SK-N-MC (cell line): ENCODE results near the gene MTERF4.
"Not testable (repeated sequence)": the region's sequence is repeated elsewhere in the genome, so short reads cannot be mapped to it uniquely, and the experiment has no call there.

Experiments used
- DNase-seq: peaks from one replicate; pipeline ENCODE4 v3.0.0-alpha.2; 2011; ENCODE audit warnings: low read depth, low spot score
- H3K27ac ChIP-seq: fragments of 200-600 bp; sonication (generic); 2 replicates; pipeline ENCODE4 v1.5.1; 2016; ENCODE audit warnings: mixed run types
- H3K36me3 ChIP-seq: fragments of 200-600 bp; sonication (generic); 2 replicates; pipeline ENCODE4 v1.6.1; 2017; ENCODE audit warnings: antibody characterized with exemption, low read length, mixed read lengths; ENCODE audit not compliant: insufficient read depth
- H3K4me3 ChIP-seq: fragments of 200-600 bp; sonication (generic); 2 replicates; pipeline ENCODE4 v1.5.1; 2016
- H3K9ac ChIP-seq: fragments of 200-600 bp; sonication (generic); 2 replicates; pipeline ENCODE4 v1.8.0; 2017; ENCODE audit warnings: mixed run types, mixed read lengths; ENCODE audit not compliant: insufficient read length
- H3K9me3 ChIP-seq: fragments of 200-600 bp; sonication (generic); 2 replicates; pipeline ENCODE4 v1.6.1; 2017; ENCODE audit warnings: low read depth, mild to moderate bottlenecking, antibody characterized with exemption, low read length, moderate library complexity, mixed read lengths
- EZH2 ChIP-seq: fragments of 200-600 bp; sonication (generic); IDR thresholded peaks from one replicate; pipeline ENCODE4 v1.6.1; 2017; ENCODE audit warnings: antibody characterized with exemption
- FOXP2 ChIP-seq: optimal IDR thresholded peaks from 2 replicates; pipeline ENCODE3; 2011; ENCODE audit warnings: mild to moderate bottlenecking, moderate library complexity; ENCODE audit not compliant: insufficient read depth; ENCODE audit errors: extremely low read length, control extremely low read depth
- POLR2AphosphoS5 ChIP-seq: IDR thresholded peaks from 2 replicates; pipeline ENCODE4 v1.6.1; 2012; ENCODE audit warnings: mild to moderate bottlenecking, low read depth, low read length, borderline replicate concordance

The MTERF4 gene

GRCh38 chr2:241103176-241103595, 1.1 kb upstream of the MTERF4 start:
- Histone ChIP-seq H3K36me3 (peaks cover 5% of the 10 kb centered on the region; the same call in 1 of the 2 replicates), H3K9me3 (no peaks in the 10 kb centered on the region), H3K4me3 (peak overlapping the region; percentile 95), H3K9ac (peak overlapping the region; percentile 96), H3K27ac (no peak overlapping the region; the same call in 1 of the 2 replicates)
- TF ChIP-seq POLR2AphosphoS5 (no peak), EZH2 (no peak), FOXP2 (no peak)
- no peak for DNase-seq

GRCh38 chr2:241099246-241099645, 2.8 kb downstream of the MTERF4 start:
- H3K27ac ChIP-seq = no peak overlapping the region
- DNase-seq = no peak
- H3K9ac ChIP-seq = no peak overlapping the region
- TF ChIP-seq FOXP2 (no peak), EZH2 (no peak), POLR2AphosphoS5 (no peak)
- H3K9me3 ChIP-seq = no peaks in the 10 kb centered on the region
- no peak overlapping the region for H3K4me3 ChIP-seq
- peaks cover 42% of the 10 kb centered on the region for H3K36me3 ChIP-seq

- no peak overlapping the region for H3K4me3 ChIP-seq
- H3K9me3 ChIP-seq = no peaks in the 10 kb centered on the region
- H3K27ac ChIP-seq = no peak overlapping the region
- H3K36me3 ChIP-seq = peaks cover 52% of the 10 kb centered on the region
- TF ChIP-seq FOXP2 (no peak), EZH2 (no peak), POLR2AphosphoS5 (no peak)
- H3K9ac ChIP-seq = no peak overlapping the region
- no peak for DNase-seq
Observed at GRCh38 chr2:241096979-241097378, 5.1 kb downstream of the MTERF4 start.

GRCh38 chr2:241095594-241096290, 6.3 kb downstream of the MTERF4 start:
- TF ChIP-seq EZH2 (no peak), FOXP2 (no peak), POLR2AphosphoS5 (no peak)
- H3K4me3 ChIP-seq = no peak overlapping the region
- DNase-seq = no peak
- H3K9ac ChIP-seq = no peak overlapping the region
- peaks cover 52% of the 10 kb centered on the region for H3K36me3 ChIP-seq
- no peaks in the 10 kb centered on the region for H3K9me3 ChIP-seq
- H3K27ac ChIP-seq = no peak overlapping the region

- H3K27ac ChIP-seq = no peak overlapping the region
- H3K9ac ChIP-seq = no peak overlapping the region
- TF ChIP-seq FOXP2 = no peak
- no peak for TF ChIP-seq EZH2
- no peak overlapping the region for H3K4me3 ChIP-seq
- no peaks in the 10 kb centered on the region for H3K9me3 ChIP-seq
- no peak for DNase-seq
- H3K36me3 ChIP-seq = peaks cover 52% of the 10 kb centered on the region
Observed at GRCh38 chr2:241094924-241095420, 7.1 kb downstream of the MTERF4 start.

GRCh38 chr2:241094172-241094571, 7.9 kb downstream of the MTERF4 start:
- Histone ChIP-seq H3K36me3 (peaks cover 57% of the 10 kb centered on the region), H3K9me3 (no peaks in the 10 kb centered on the region), H3K27ac (no peak overlapping the region), H3K9ac (no peak overlapping the region), H3K4me3 (no peak overlapping the region)
- TF ChIP-seq POLR2AphosphoS5 (no peak), EZH2 (no peak), FOXP2 (no peak)
- no peak for DNase-seq

GRCh38 chr2:241093133-241093781, 8.8 kb downstream of the MTERF4 start:
- DNase-seq, H3K9me3 ChIP-seq, H3K9ac ChIP-seq, H3K27ac ChIP-seq, H3K4me3 ChIP-seq: not testable (repeated sequence)
- peaks cover 60% of the 10 kb centered on the region for H3K36me3 ChIP-seq

GRCh38 chr2:241092677-241093076, 9.4 kb downstream of the MTERF4 start:
- Histone ChIP-seq H3K4me3 (no peak overlapping the region), H3K9me3 (no peaks in the 10 kb centered on the region), H3K27ac (no peak overlapping the region), H3K36me3 (peaks cover 62% of the 10 kb centered on the region), H3K9ac (no peak overlapping the region)
- DNase-seq = no peak
- TF ChIP-seq POLR2AphosphoS5 = no peak
- TF ChIP-seq EZH2 = no peak
- TF ChIP-seq FOXP2 = no peak
